Measurements from ENCODE around the gene TMCO6. TPM values are rescaled to one million over a fixed set of nuclear protein-coding genes. Genes with fewer than 3 reads are reported as not detected.
"Not testable (repeated sequence)": the region's sequence is repeated elsewhere in the genome, so short reads cannot be mapped to it uniquely, and the experiment has no call there.

TMCO6 gene
- total RNA-seq, 4 donors from 2014 or later = 16.1 to 48.7 (median 29.3) TPM

DNA sequence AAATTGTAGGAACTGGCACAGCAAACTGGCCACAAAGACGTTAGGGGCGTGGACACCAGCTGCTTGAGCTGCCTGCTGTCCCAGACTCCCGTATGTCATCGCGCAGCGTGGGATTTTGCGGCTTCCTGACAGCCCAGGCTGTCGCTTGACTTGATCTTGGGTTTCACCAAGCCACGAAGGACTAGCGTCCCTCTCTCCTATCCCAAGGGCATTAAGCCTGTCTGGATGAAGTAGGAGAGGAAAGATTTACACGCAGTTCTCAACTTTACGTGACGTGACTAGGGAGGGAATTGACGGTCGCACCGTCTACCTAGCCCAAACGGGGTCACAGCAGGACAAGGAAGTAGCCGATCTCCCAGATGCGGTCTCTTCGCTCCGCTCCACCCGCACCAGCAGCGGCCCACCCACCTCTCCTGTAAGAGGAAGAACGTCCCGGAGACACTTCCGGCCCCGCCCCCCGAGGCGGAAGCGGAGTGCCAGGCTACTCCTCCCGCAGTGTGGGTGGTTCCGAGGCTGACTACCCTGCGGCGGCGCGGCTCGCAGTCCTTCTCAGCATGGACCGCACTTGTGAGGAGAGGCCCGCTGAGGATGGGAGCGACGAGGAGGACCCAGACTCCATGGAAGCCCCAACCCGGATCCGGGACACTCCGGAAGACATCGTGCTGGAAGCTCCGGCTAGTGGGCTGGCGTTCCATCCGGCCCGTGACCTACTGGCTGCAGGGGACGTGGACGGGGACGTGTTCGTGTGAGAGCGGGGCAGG is 25.3 kb downstream of the TMCO6 start, which contains the start of gene WDR55:
Gene WDR55 (plus strand): TSS at position 546 of the 761 bp plus-strand sequence. CDS start 9 bp downstream, at position 555.
- intact Hi-C loops (cut with DNase I) = no loop called here
- Histone ChIP-seq H3K9me3 (no peaks in the 10 kb centered on the region), H3K4me1 (peaks cover 10 to 18% of the 10 kb centered on the region in 2 donors), H3K27ac (peak within 1 kb of the TSS; percentile 87 to 95 (median 92)), H3K27me3 (no peaks in the 10 kb centered on the region), H3K36me3 (peaks cover 49% of the 10 kb centered on the region in 2 donors), H3K4me3 (replicated peaks in 1 of 3) (peak within 1 kb of the TSS; percentile 57 to 91 (median 71))
- peak; percentile 96 to 97 for DNase-seq
- WGBS, 2 donors = 1% methylated on average over 32 to 34 of the region's 54 CpGs
- TF ChIP-seq, protein P1, sequence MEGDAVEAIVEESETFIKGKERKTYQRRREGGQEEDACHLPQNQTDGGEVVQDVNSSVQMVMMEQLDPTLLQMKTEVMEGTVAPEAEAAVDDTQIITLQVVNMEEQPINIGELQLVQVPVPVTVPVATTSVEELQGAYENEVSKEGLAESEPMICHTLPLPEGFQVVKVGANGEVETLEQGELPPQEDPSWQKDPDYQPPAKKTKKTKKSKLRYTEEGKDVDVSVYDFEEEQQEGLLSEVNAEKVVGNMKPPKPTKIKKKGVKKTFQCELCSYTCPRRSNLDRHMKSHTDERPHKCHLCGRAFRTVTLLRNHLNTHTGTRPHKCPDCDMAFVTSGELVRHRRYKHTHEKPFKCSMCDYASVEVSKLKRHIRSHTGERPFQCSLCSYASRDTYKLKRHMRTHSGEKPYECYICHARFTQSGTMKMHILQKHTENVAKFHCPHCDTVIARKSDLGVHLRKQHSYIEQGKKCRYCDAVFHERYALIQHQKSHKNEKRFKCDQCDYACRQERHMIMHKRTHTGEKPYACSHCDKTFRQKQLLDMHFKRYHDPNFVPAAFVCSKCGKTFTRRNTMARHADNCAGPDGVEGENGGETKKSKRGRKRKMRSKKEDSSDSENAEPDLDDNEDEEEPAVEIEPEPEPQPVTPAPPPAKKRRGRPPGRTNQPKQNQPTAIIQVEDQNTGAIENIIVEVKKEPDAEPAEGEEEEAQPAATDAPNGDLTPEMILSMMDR (IDR thresholded peaks at IDR 0.05) = peak in 1 of 6 experiments; percentile 2
- peak; percentile 2 to 93 for TF ChIP-seq POLR2A (IDR thresholded peaks at IDR 0.05)

DNA sequence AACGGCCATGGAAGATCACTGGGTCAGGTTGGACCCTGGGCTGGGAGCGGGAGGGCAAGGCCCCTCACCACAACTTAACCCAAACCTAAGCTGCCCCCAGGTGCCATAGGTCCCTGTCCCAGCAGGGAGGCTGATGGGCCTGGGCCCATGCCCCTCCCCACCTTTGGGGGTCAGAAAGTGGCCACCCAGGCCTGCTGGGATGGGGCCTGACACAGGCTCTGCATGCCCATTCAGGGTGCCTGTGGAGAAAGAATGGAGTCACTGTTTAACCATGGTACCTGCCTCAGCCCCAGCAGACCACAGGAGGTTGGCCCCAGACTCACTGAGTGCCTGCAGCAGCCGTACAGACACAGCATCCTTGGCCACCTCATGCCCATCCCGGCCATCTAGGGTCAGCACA is 31.8 kb downstream of the TMCO6 start:
- H3K4me3 ChIP-seq (replicated peaks in 1 of 3); H3K9me3 ChIP-seq; H3K27ac ChIP-seq; intact Hi-C loops (cut with DNase I); H3K4me1 ChIP-seq; H3K27me3 ChIP-seq; DNase-seq: not testable (repeated sequence)
- 97 to 100% methylated on average over 2 of the region's 4 CpGs for WGBS, 2 donors
- H3K36me3 ChIP-seq = peaks cover 30 to 49% of the 10 kb centered on the region in 2 donors

DNA sequence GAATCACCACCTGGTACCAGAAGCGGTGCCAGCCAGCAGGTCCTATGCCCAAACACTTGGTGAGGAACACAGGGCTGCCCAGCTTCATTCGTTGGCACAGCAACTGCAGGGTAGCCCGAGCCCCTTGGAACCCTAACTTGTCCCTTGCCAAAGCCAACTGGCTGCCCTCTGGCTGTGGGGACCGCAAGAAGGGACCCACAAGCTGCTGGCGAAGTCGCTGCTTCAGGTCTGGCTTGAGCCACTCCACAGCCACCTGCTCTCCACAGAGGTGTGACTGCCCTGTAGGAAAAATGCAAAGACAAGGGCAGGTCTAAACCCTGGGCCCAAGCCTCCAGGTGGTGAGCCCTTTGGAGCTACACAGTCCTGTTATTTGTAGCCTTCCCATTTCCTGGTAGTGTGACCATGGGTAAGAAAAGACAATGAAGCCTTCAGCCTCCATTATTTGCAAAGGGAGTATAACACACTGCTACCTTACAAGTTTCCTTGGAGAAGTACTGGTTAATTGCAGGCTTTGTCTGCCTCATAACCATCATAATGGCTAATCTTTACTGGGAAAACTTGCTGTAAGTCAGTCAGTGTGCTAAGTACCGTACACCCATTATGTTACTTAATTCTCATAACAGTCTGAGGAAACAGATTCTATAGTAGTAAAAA is 32.3 kb downstream of the TMCO6 start:
- H3K27ac ChIP-seq = no peak overlapping the region
- WGBS, 2 donors = 86 to 100% methylated on average over 1 of the region's 7 CpGs
- no peaks in the 10 kb centered on the region for H3K4me1 ChIP-seq
- H3K27me3 ChIP-seq = no peaks in the 10 kb centered on the region
- H3K9me3 ChIP-seq = no peaks in the 10 kb centered on the region
- H3K36me3 ChIP-seq = peaks cover 35 to 55% of the 10 kb centered on the region in 2 donors
- H3K4me3 ChIP-seq (replicated peaks in 1 of 3) = no peak overlapping the region
- no peak for DNase-seq
- TF ChIP-seq, protein P1 (IDR thresholded peaks at IDR 0.05) = no peak
- no peak for TF ChIP-seq POLR2A (IDR thresholded peaks at IDR 0.05)
- intact Hi-C loops (cut with DNase I) = no loop called here

DNA sequence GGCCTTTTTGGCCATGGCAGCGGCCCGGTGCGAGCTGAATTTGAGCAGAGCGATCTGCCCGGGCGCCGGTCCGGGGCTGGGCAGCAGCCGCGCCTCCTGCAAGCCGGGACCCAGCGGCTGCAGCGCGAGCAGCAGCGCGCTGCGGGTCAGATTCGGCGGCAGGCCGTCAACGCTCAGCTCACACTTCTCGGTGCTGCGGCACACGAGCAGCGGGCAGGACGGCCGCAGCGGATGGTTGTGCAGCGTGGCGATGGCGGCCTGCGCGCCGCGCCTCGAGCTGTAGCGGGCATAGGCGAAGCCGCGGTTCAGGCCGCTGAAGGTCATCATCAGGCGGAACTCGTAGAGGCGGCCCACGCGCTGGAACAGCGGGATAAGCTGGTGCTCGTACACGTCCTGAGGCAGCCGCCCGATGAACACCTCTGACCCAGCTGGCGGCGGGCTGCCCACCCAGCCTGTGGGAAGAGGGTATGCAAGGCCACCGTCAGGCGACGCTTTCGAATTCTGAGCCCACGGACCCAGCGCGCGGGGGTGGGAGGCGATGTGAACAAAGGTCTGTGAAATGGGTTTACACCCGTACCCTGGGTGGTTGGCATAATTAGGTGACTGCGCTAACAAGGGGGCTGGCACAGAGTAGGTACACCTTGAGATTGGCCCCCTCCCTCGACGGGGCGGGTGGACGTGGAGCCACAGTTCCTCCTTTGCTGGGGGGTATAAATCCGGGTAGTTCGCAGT is 33.4 kb downstream of the TMCO6 start:
- 49 to 79% methylated on average over 19 to 53 of the region's 70 CpGs for WGBS, 2 donors
- Histone ChIP-seq H3K27me3 (no peaks in the 10 kb centered on the region), H3K4me1 (no peaks in the 10 kb centered on the region), H3K36me3 (peaks cover 42 to 60% of the 10 kb centered on the region in 2 donors), H3K9me3 (no peaks in the 10 kb centered on the region), H3K27ac (no peak overlapping the region), H3K4me3 (replicated peaks in 1 of 3) (no peak overlapping the region)
- intact Hi-C loops (cut with DNase I) = no loop called here
- TF ChIP-seq POLR2A (IDR thresholded peaks at IDR 0.05) = no peak
- TF ChIP-seq, protein P1 (IDR thresholded peaks at IDR 0.05) = no peak
- DNase-seq = peak; percentile 18 to 22

DNA sequence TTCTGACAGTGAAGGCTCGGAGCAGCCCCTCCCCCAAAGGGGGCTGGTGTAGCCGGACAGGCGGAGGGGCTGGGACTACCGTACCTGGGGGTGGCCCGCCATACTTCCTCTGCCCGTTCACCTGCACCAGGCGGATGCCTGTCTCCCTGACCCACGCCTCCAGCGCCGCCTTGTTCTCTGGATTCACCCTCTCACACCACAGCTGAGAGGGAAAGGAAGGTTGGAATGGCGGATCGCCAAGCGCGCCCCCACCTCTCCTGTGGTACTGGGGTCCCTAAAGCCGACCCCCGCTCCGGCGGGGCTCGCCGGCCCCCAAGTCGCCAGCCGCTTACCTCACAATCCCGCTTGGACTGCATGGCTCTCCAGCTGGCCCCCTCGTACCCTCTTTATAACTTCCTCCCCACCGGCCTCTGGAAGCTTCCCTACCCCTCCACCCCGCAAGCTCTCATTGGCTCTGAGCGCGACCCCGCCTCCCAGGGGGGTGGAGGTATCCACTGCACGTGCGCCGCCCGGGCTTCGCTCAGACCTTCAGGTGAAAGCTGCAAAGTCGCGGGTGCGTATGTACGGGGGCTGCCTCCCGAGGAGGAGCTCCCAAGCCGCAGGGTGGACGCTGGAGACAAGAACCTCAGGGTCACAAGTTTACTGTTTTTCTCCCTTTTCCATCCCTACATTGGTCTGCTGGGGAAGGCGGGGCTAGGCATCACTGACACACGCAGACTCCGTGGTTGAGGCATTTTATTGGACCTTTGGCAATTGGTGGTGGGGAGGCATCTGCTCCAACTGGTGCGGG is 34.1 kb downstream of the TMCO6 start, which contains the start of gene DND1:
Gene DND1 (minus strand): TSS at position 390 of the 790 bp plus-strand sequence. CDS start 34 bp downstream, at position 356.
- TF ChIP-seq, protein P1 (IDR thresholded peaks at IDR 0.05) = no peak
- TF ChIP-seq POLR2A (IDR thresholded peaks at IDR 0.05) = no peak
- peaks cover 38 to 62% of the 10 kb centered on the region in 2 donors for H3K36me3 ChIP-seq
- no peaks in the 10 kb centered on the region for H3K27me3 ChIP-seq
- intact Hi-C loops (cut with DNase I) = no loop called here
- WGBS, 2 donors = 85 to 89% methylated on average over 42 to 43 of the region's 45 CpGs
- no peaks in the 10 kb centered on the region for H3K9me3 ChIP-seq
- H3K4me1 ChIP-seq = no peaks in the 10 kb centered on the region
- no peak within 1 kb of the TSS for H3K27ac ChIP-seq
- no peak within 1 kb of the TSS for H3K4me3 ChIP-seq (replicated peaks in 1 of 3)
- DNase-seq = no peak
